H1 (cell line): ENCODE results near the gene TRPV2. TPM values are rescaled to one million over a fixed set of nuclear protein-coding genes. Genes with fewer than 3 reads are reported as not detected.

ENCODE experiments used
- CTCF ChIA-PET: fragments of 300-600 bp; sonication (Branson Sonifier 250); formaldehyde crosslinking; loops from one replicate; lab custom pipeline; 2021; ENCODE audit not compliant: partially characterized antibody; lab: Charles Lee
- POLR2A ChIA-PET: fragments of 300-600 bp; sonication (Branson Sonifier 250); formaldehyde crosslinking; loops from one replicate; lab custom pipeline; 2021; ENCODE audit warnings: inconsistent platforms; ENCODE audit not compliant: partially characterized antibody; lab: Charles Lee
- DNase-seq, 2 experiments: peaks; one replicate each; pipeline versions ENCODE4 v3.0.0 to v3.0.0-alpha.2; 2010 to 2022; ENCODE audit warnings: low spot score in 2 of 2, low read depth in 1 of 2, mixed read lengths in 1 of 2
- FAIRE-seq: peaks from 2 replicates; lab custom pipeline; 2011; peaks lifted over from hg19 to GRCh38; lab: Jason Lieb, UNC
- H2AFZ ChIP-seq: 2 replicates; pipeline ENCODE4 v1.8.1; 2012; ENCODE audit warnings: low read length, inconsistent platforms
- H2AK5ac ChIP-seq: 2 replicates; pipeline ENCODE4 v1.6.1; 2013; ENCODE audit warnings: low read depth, low read length
- H2BK120ac ChIP-seq: replicated peaks from 2 replicates; pipeline ENCODE3; 2013; ENCODE audit warnings: low read depth, low read length, inconsistent platforms
- H2BK12ac ChIP-seq: 2 replicates; pipeline ENCODE4 v1.6.1; 2013; ENCODE audit warnings: low read depth, low read length
- H2BK15ac ChIP-seq: 2 replicates; pipeline ENCODE4 v1.6.1; 2013; ENCODE audit warnings: low read length
- H2BK20ac ChIP-seq: 2 replicates; pipeline ENCODE4 v1.6.1; 2013; ENCODE audit warnings: low read length
- H2BK5ac ChIP-seq: 2 replicates; pipeline ENCODE4 v1.6.1; 2013; ENCODE audit warnings: low read depth, low read length
- H3K14ac ChIP-seq: 2 replicates; pipeline ENCODE4 v1.6.1; 2013; ENCODE audit warnings: inconsistent platforms; ENCODE audit not compliant: insufficient read length
- H3K18ac ChIP-seq: 2 replicates; pipeline ENCODE4 v1.6.1; 2013; ENCODE audit warnings: low read length; ENCODE audit errors: extremely low read depth
- H3K23ac ChIP-seq: 2 replicates; pipeline ENCODE4 v1.6.1; 2013; ENCODE audit warnings: inconsistent platforms; ENCODE audit not compliant: insufficient read length
- H3K23me2 ChIP-seq: 2 replicates; pipeline ENCODE4 v1.6.1; 2013; ENCODE audit warnings: low read depth, low read length
- H3K27ac ChIP-seq: 2 replicates; pipeline ENCODE4 v1.6.1; 2011; ENCODE audit warnings: low read depth, low read length, inconsistent platforms
- H3K27me3 ChIP-seq, 4 experiments: replicated peaks in 1 of 4; 1 replicate in 1 of 4; 2 replicates in 3 of 4; pipeline versions ENCODE4 v1.6.1 to v1.8.1; 2011 to 2013; ENCODE audit warnings: low read length in 3 of 4, mild to moderate bottlenecking in 3 of 4, inconsistent platforms in 2 of 4, mixed read lengths in 2 of 4, moderate library complexity in 1 of 4; ENCODE audit not compliant: control insufficient read depth in 3 of 4, insufficient read depth in 3 of 4; ENCODE audit errors: extremely low read depth in 1 of 4
- H3K36me3 ChIP-seq, 4 experiments: 2 replicates each; pipeline versions ENCODE4 v1.6.1 to v1.8.1; 2011 to 2013; ENCODE audit warnings: mild to moderate bottlenecking in 4 of 4, low read length in 3 of 4, moderate library complexity in 2 of 4, control low read depth in 1 of 4, inconsistent platforms in 1 of 4; ENCODE audit not compliant: insufficient read depth in 4 of 4, control insufficient read depth in 2 of 4
- H3K4ac ChIP-seq: replicated peaks from 2 replicates; pipeline ENCODE3; 2013; ENCODE audit warnings: low read length, low read depth, mixed read lengths, inconsistent platforms; ENCODE audit not compliant: insufficient read length
- H3K4me1 ChIP-seq, 4 experiments: replicated peaks in 1 of 4; 1 replicate in 1 of 4; 2 replicates in 3 of 4; pipeline versions ENCODE4 v1.6.1 to v1.8.1; 2011 to 2013; ENCODE audit warnings: low read length in 3 of 4, inconsistent platforms in 2 of 4, mixed read lengths in 1 of 4; ENCODE audit not compliant: insufficient read depth in 4 of 4, control insufficient read depth in 3 of 4
- H3K4me2 ChIP-seq, 2 experiments: 2 replicates each; pipeline versions ENCODE4 v1.6.1 to v1.8.1; 2011 to 2013; ENCODE audit warnings: low read depth in 2 of 2, low read length in 2 of 2, control low read depth in 1 of 2, inconsistent platforms in 1 of 2, mild to moderate bottlenecking in 1 of 2; ENCODE audit not compliant: insufficient read depth in 1 of 2
- H3K4me3 ChIP-seq, 4 experiments: fragments of 200-600, 300-600 bp in 1 of 4; sonication (generic), shearing (Covaris generic), sonication (Bioruptor Twin) in 1 of 4; 2 replicates each; pipeline versions ENCODE4 v1.5.1 to v1.8.1; 2011 to 2016; ENCODE audit warnings: low read length in 4 of 4, low read depth in 3 of 4, control low read depth in 2 of 4, inconsistent platforms in 2 of 4, mild to moderate bottlenecking in 2 of 4, mixed read lengths in 1 of 4, moderate library complexity in 1 of 4; ENCODE audit not compliant: insufficient read depth in 2 of 4; ENCODE audit errors: extremely low read depth in 1 of 4
- H3K56ac ChIP-seq: replicated peaks from 2 replicates; pipeline ENCODE3; 2013; ENCODE audit warnings: low read depth, mild to moderate bottlenecking, mixed read lengths, low read length, inconsistent platforms; ENCODE audit not compliant: insufficient read length
- H3K79me1 ChIP-seq: 2 replicates; pipeline ENCODE4 v1.6.1; 2013; ENCODE audit warnings: low read depth, low read length, control low read depth
- H3K79me2 ChIP-seq, 2 experiments: 2 replicates each; pipeline versions ENCODE4 v1.6.1 to v1.8.1; 2012 to 2013; ENCODE audit warnings: low read length in 2 of 2, mild to moderate bottlenecking in 2 of 2, inconsistent platforms in 1 of 2; ENCODE audit not compliant: insufficient read depth in 2 of 2, control insufficient read depth in 1 of 2
- H3K9ac ChIP-seq, 4 experiments: replicated peaks in 1 of 4; 1 replicate in 1 of 4; 2 replicates in 3 of 4; pipeline versions ENCODE4 v1.6.1 to v1.8.1; 2011 to 2013; ENCODE audit warnings: low read depth in 3 of 4, low read length in 3 of 4, control low read depth in 2 of 4, mild to moderate bottlenecking in 2 of 4, moderate library complexity in 2 of 4, inconsistent platforms in 1 of 4; ENCODE audit errors: extremely low read depth in 1 of 4
- H3K9me3 ChIP-seq, 2 experiments: 2 replicates each; pipeline versions ENCODE4 v1.6.1 to v1.8.1; 2012 to 2013; ENCODE audit warnings: mild to moderate bottlenecking in 2 of 2, moderate library complexity in 2 of 2, control low read depth in 1 of 2, inconsistent platforms in 1 of 2, low read depth in 1 of 2, low read length in 1 of 2, mixed read lengths in 1 of 2; ENCODE audit not compliant: insufficient read depth in 2 of 2
- H4K20me1 ChIP-seq, 2 experiments: replicated peaks in 1 of 2; 2 replicates each; pipeline versions ENCODE3 to v1.8.1; 2011 to 2013; ENCODE audit warnings: inconsistent platforms in 2 of 2, low read length in 2 of 2, mild to moderate bottlenecking in 1 of 2; ENCODE audit not compliant: insufficient read depth in 2 of 2, control insufficient read depth in 1 of 2
- H4K5ac ChIP-seq: 2 replicates; pipeline ENCODE4 v1.6.1; 2013; ENCODE audit warnings: low read length, low read depth, mixed read lengths, inconsistent platforms; ENCODE audit not compliant: insufficient read length
- H4K8ac ChIP-seq: 2 replicates; pipeline ENCODE4 v1.8.0; 2013; ENCODE audit warnings: mild to moderate bottlenecking, moderate library complexity, low read length, inconsistent platforms; ENCODE audit not compliant: insufficient read depth; ENCODE audit errors: extremely low read depth
- H4K91ac ChIP-seq: replicated peaks from 2 replicates; pipeline ENCODE3; 2013; ENCODE audit warnings: low read length, mixed read lengths, inconsistent platforms; ENCODE audit not compliant: insufficient read length
- ATF2 ChIP-seq: IDR thresholded peaks from 2 replicates; pipeline ENCODE4 v1.6.1; 2012; ENCODE audit warnings: low read length, inconsistent platforms
- BACH1 ChIP-seq: IDR thresholded peaks from 2 replicates; pipeline ENCODE4 v1.6.1; 2012; ENCODE audit warnings: low read length, improper control_type of control experiment
- RAD21 ChIP-seq, 2 experiments: IDR thresholded peaks in 1 of 2; conservative IDR thresholded peaks in 1 of 2; 2 replicates each; pipeline ENCODE4 v1.6.1; 2011; ENCODE audit warnings: low read depth in 2 of 2, low read length in 2 of 2, improper control_type of control experiment in 1 of 2, inconsistent platforms in 1 of 2, mild to moderate bottlenecking in 1 of 2, moderate library complexity in 1 of 2
- ZNF274 ChIP-seq: IDR thresholded peaks from 2 replicates; pipeline ENCODE4 v1.7.0; 2012; ENCODE audit warnings: low read length, borderline replicate concordance; ENCODE audit errors: extremely low read depth
- whole genome bisulfite sequencing, 2 experiments: shearing (Covaris generic) in 1 of 2; methylation state at CpG; one replicate each; pipeline versions ENCODE4 v1.1.6 to v1.1.7; 2013 to 2015; ENCODE audit warnings: low lambda C conversion rate in 2 of 2, mixed read lengths in 2 of 2, inconsistent platforms in 1 of 2, low coverage in 1 of 2, missing lambda C conversion rate in 1 of 2; ENCODE audit not compliant: insufficient replicate concordance in 2 of 2, insufficient coverage in 1 of 2, insufficient read length in 1 of 2; ENCODE audit errors: extremely low coverage in 1 of 2, missing lambda C conversion rate in 1 of 2; 5-methylcytosine and 5-hydroxymethylcytosine counted together
- polyA plus RNA-seq, 7 experiments: library from polyadenylated mRNA; depleted of rRNA in 3 of 7; stranded (reverse) in 5 of 7; unstranded in 2 of 7; fragments of >200 nt in 5 of 7; fragments of 200-250 nt in 2 of 7; gene quantifications; 1 replicate in 5 of 7; 2 replicates in 1 of 7; 4 replicates in 1 of 7; pipeline versions ENCODE4 v1.2.1 to v1.2.3, GENCODE V29; 2011 to 2013; ENCODE audit warnings: missing spikeins in 2 of 7, mixed read lengths in 2 of 7
- total RNA-seq: library from RNA; stranded (reverse); fragmentation: NEBNext Ultra II Directional; extraction: Animal tissue kit (Norgen Biotek cat#: 25700); gene quantifications from 2 replicates; pipeline ENCODE4 v1.2.1, GENCODE V29; 2021

TRPV2 gene
- total and polyA plus RNA-seq, 2 of the 8 experiments (the other 6 are each of a cell fraction or from before 2014, with no cell fraction given): 1.7 to 2.1 TPM

- no peak overlapping the region for H2AFZ ChIP-seq
- H2BK120ac ChIP-seq: no peak overlapping the region
- H3K4me2 ChIP-seq: no peak overlapping the region
- no peak overlapping the region; the same call in 1 of the 2 replicates for H3K18ac ChIP-seq
- no peaks in the 10 kb centered on the region for H3K79me2 ChIP-seq
- peaks cover 3% of the 10 kb centered on the region for H3K79me1 ChIP-seq
- H4K8ac ChIP-seq: no peak overlapping the region
- no peaks in the 10 kb centered on the region for H3K27me3 ChIP-seq
- peaks cover 0 to 2% of the 10 kb centered on the region in 2 experiments for H4K20me1 ChIP-seq
- no peak overlapping the region for H2BK20ac ChIP-seq
- H3K23ac ChIP-seq: no peak overlapping the region
- no peak for TF ChIP-seq ZNF274
- no peak for TF ChIP-seq RAD21 (IDR thresholded peaks at IDR 0.05 in 1 of 2, conservative IDR thresholded peaks at IDR 0.05 in 1 of 2; ENCODE audit: low read depth in 2 of 2, low read length in 2 of 2)
- no peak for TF ChIP-seq BACH1
- TF ChIP-seq ATF2: no peak
- peaks cover 2% of the 10 kb centered on the region; the same call in 1 of the 2 replicates for H3K23me2 ChIP-seq
- H2BK12ac ChIP-seq: no peak overlapping the region
- ChIA-PET POLR2A (interaction anchor here (0.6 to 2.0 kb wide), 4 partner anchors 9 to 442 kb away, joined by 3 to 7 read pairs (median 5); no protein-coding TSS in a partner anchor), CTCF (interaction anchor here (1.3 to 36.9 kb wide), 4 partner anchors 11 to 46 kb away, joined by 5 to 941 read pairs (median 64); no protein-coding TSS in a partner anchor)
- no peak for DNase-seq
- 78% methylated on average over 4 of the region's 4 CpGs; no CpG with 5 or more reads in 1 of the 2 experiments for WGBS, 2 experiments
- H3K4me1 ChIP-seq: peaks cover 0 to 24% (median 6%) of the 10 kb centered on the region in 4 experiments; a peak in 5 of 7 replicates
- peak overlapping the region; percentile 24; the same call in 1 of the 2 replicates for H2AK5ac ChIP-seq
- no peaks in the 10 kb centered on the region for H3K9me3 ChIP-seq
- no peak for FAIRE-seq
- no peak overlapping the region for H3K4me3 ChIP-seq
- H2BK15ac ChIP-seq: no peak overlapping the region
- H4K91ac ChIP-seq: no peak overlapping the region
- no peak overlapping the region for H3K4ac ChIP-seq
- H3K36me3 ChIP-seq: no peaks in the 10 kb centered on the region
- no peak overlapping the region for H3K27ac ChIP-seq
- no peak overlapping the region for H3K56ac ChIP-seq
- no peak overlapping the region for H3K14ac ChIP-seq
- H2BK5ac ChIP-seq: no peak overlapping the region
- no peak overlapping the region for H3K9ac ChIP-seq
- no peak overlapping the region for H4K5ac ChIP-seq
These were observed 59.9 kb downstream of the TRPV2 start for GRCh38 chr17:16475179-16475704.
